B cell (primary cell): Measurements from ENCODE around the gene DAZAP1. TPM values are rescaled to one million over a fixed set of nuclear protein-coding genes. Genes with fewer than 3 reads are reported as not detected.

ENCODE experiments used
- ATAC-seq: fragments of 200-7000 bp; cut with Tn5 transposase; one replicate; pipeline ENCODE4 v1.10.0; 2021; ENCODE audit warnings: low read depth, mild to moderate bottlenecking, moderate number of reproducible peaks, moderate library complexity
- CTCF ChIA-PET: fragments of 350-600 bp; sonication (Branson Sonifier 250); formaldehyde crosslinking; loops from one replicate; lab custom pipeline; 2021; ENCODE audit warnings: antibody characterized with exemption, inconsistent platforms; lab: Charles Lee
- POLR2A ChIA-PET: fragments of 350-600 bp; sonication (Branson Sonifier 250); formaldehyde crosslinking; loops from one replicate; lab custom pipeline; 2021; ENCODE audit warnings: antibody characterized with exemption; lab: Charles Lee
- DNase-seq: peaks from one replicate; pipeline ENCODE4 v3.0.0; 2013
- H2AFZ ChIP-seq: 2 replicates; pipeline ENCODE4 v1.6.1; 2012; ENCODE audit warnings: mild to moderate bottlenecking, low read depth, low read length; ENCODE audit not compliant: insufficient read depth, poor library complexity, severe bottlenecking
- H3K27ac ChIP-seq, 2 donors: 1 replicate in 1 of 2; 2 replicates in 1 of 2; pipeline ENCODE4 v1.5.1; 2012 to 2013; ENCODE audit warnings: low read length in 2 of 2, mild to moderate bottlenecking in 2 of 2, moderate library complexity in 1 of 2
- H3K27me3 ChIP-seq, 4 experiments: fragments of 200-600 bp in 1 of 4; sonication (generic) in 1 of 4; replicated peaks in 1 of 4; 1 replicate in 2 of 4; 2 replicates in 2 of 4; pipeline versions ENCODE4 v1.6.1 to v1.7.0; 2013 to 2016; ENCODE audit warnings: low read length in 3 of 4, mild to moderate bottlenecking in 2 of 4, mixed read lengths in 1 of 4, moderate library complexity in 1 of 4; ENCODE audit not compliant: insufficient read depth in 4 of 4, control insufficient read depth in 3 of 4; ENCODE audit errors: control extremely low read depth in 1 of 4
- H3K36me3 ChIP-seq, 2 experiments: replicated peaks in 1 of 2; 1 replicate in 1 of 2; 2 replicates in 1 of 2; pipeline versions ENCODE4 v1.6.1 to v1.7.1; 2013; ENCODE audit warnings: low read length in 1 of 2; ENCODE audit not compliant: insufficient read depth in 2 of 2, control insufficient read depth in 1 of 2; ENCODE audit errors: control extremely low read depth in 1 of 2, extremely low read depth in 1 of 2
- H3K4me1 ChIP-seq, 2 donors: fragments of 200-600 bp in 1 of 2; sonication (generic) in 1 of 2; 1 replicate in 1 of 2; 2 replicates in 1 of 2; pipeline versions ENCODE4 v1.5.1 to v1.6.1; 2013 to 2017; ENCODE audit warnings: low read length in 2 of 2; ENCODE audit not compliant: control insufficient read depth in 2 of 2, insufficient read depth in 2 of 2
- H3K4me2 ChIP-seq: replicated peaks from 2 replicates; pipeline ENCODE3; 2012; ENCODE audit warnings: mild to moderate bottlenecking, low read depth, low read length; ENCODE audit not compliant: poor library complexity, severe bottlenecking
- H3K4me3 ChIP-seq, 5 experiments: fragments of 200-600 bp in 1 of 5; sonication (generic) in 1 of 5; 1 replicate in 3 of 5; 2 replicates in 2 of 5; pipeline versions ENCODE4 v1.5.1 to v1.7.0; 2011 to 2016; ENCODE audit warnings: low read length in 4 of 5, mild to moderate bottlenecking in 4 of 5, low read depth in 2 of 5, control low read depth in 1 of 5, moderate library complexity in 1 of 5; ENCODE audit not compliant: insufficient read depth in 1 of 5; ENCODE audit errors: control extremely low read depth in 1 of 5, extremely low read depth in 1 of 5
- H3K79me2 ChIP-seq: fragments of 200-600 bp; sonication (generic); one replicate; pipeline ENCODE4 v1.6.0; 2016; ENCODE audit warnings: low read length; ENCODE audit not compliant: control insufficient read depth, insufficient read depth
- H3K9ac ChIP-seq: fragments of 200-600 bp; sonication (generic); 2 replicates; pipeline ENCODE4 v1.6.1; 2017; ENCODE audit warnings: mild to moderate bottlenecking, low read length, moderate library complexity
- H3K9me3 ChIP-seq, 3 donors: one replicate each; pipeline versions ENCODE4 v1.6.1 to v1.7.1; 2013; ENCODE audit warnings: low read length in 2 of 3; ENCODE audit not compliant: control insufficient read depth in 2 of 3, insufficient read depth in 1 of 3; ENCODE audit errors: control extremely low read depth in 1 of 3
- H4K20me1 ChIP-seq: 2 replicates; pipeline ENCODE4 v1.6.0; 2012; ENCODE audit warnings: mild to moderate bottlenecking, low read length; ENCODE audit not compliant: insufficient read depth, control insufficient read depth, poor library complexity, severe bottlenecking
- H3K27ac Mint-ChIP-seq: one replicate; pipeline ENCODE4 v1.8.0; 2021; ENCODE audit warnings: mixed read lengths
- H3K27me3 Mint-ChIP-seq: one replicate; pipeline ENCODE4 v1.8.0; 2021; ENCODE audit warnings: mixed read lengths
- H3K4me1 Mint-ChIP-seq: one replicate; pipeline ENCODE4 v1.8.0; 2021; ENCODE audit warnings: mixed read lengths
- H3K4me3 Mint-ChIP-seq: one replicate; pipeline ENCODE4 v1.8.0; 2021; ENCODE audit warnings: mixed read lengths
- H3K9me3 Mint-ChIP-seq: one replicate; pipeline ENCODE4 v1.8.0; 2022; ENCODE audit warnings: mixed read lengths; ENCODE audit not compliant: insufficient read depth
- CTCF ChIP-seq: fragments of 200-600 bp; IDR thresholded peaks from one replicate; pipeline ENCODE4 v1.8.0; 2022; ENCODE audit warnings: antibody characterized with exemption, mild to moderate bottlenecking
- EZH2 ChIP-seq: IDR thresholded peaks from 2 replicates; pipeline ENCODE4 v1.6.1; 2012; ENCODE audit warnings: borderline replicate concordance, low read depth, mild to moderate bottlenecking, moderate library complexity, low read length; ENCODE audit not compliant: insufficient read depth, poor library complexity, severe bottlenecking
- WGBS: methylation state at CpG from one replicate; pipeline ENCODE4 v1.1.5; 2013; ENCODE audit warnings: missing lambda C conversion rate; ENCODE audit not compliant: insufficient coverage; 5-methylcytosine and 5-hydroxymethylcytosine counted together
- intact Hi-C: fragments of 100-400 bp; cut with micrococcal nuclease; formaldehyde crosslinking; loops from one replicate; pipeline ENCODE4 v1.10.0; 2022
- polyA plus RNA-seq: library from polyadenylated mRNA; depleted of rRNA; stranded (reverse); fragments of >200 nt; gene quantifications from 2 replicates; pipeline ENCODE4 v1.2.3, GENCODE V29; 2012
- total RNA-seq, 2 donors: library from RNA; stranded (reverse); fragments of 120-200 nt in 1 of 2; gene quantifications; 1 replicate in 1 of 2; 2 replicates in 1 of 2; pipeline versions ENCODE4 v1.2.3 to v1.2.4, GENCODE V29; 2013 to 2022

DAZAP1 gene
- total and polyA plus RNA-seq, 2 donors (not counting 1 experiment from before 2014, with no cell fraction given): 54.8 to 125 TPM

GRCh38 chr19:1468274-1468820 lies 61.0 kb downstream of the DAZAP1 start:
- 8% methylated on average over 47 of the region's 49 CpGs for WGBS
- POLR2A ChIA-PET: interaction anchor here (1.2 to 1.4 kb wide), 2 partner anchors 21 to 24 kb away, joined by 3 to 4 read pairs; no protein-coding TSS in a partner anchor
- DNase-seq (no peak), ATAC-seq (no peak)
- Mint-ChIP-seq H3K9me3 (no peaks in the 10 kb centered on the region), H3K27me3 (peaks cover 3% of the 10 kb centered on the region), H3K4me3 (peak overlapping the region; percentile 69), H3K4me1 (peaks cover 20% of the 10 kb centered on the region), H3K27ac (no peak overlapping the region)
- TF ChIP-seq CTCF (no peak), EZH2 (no peak)
- H3K27ac ChIP-seq: no peak overlapping the region
- H3K4me2 ChIP-seq: peak overlapping the region; percentile 98
- peaks cover 14% of the 10 kb centered on the region for H3K79me2 ChIP-seq
- peaks cover 0 to 9% (median 0%) of the 10 kb centered on the region in 3 donors for H3K9me3 ChIP-seq
- H2AFZ ChIP-seq: no peak overlapping the region
- intact Hi-C loops: no loop called here
- CTCF ChIA-PET: interaction anchor here (0.8 to 2.3 kb wide), 3 partner anchors 13 to 202 kb away, joined by 3 to 11 read pairs (median 3); no protein-coding TSS in a partner anchor
- H3K36me3 ChIP-seq: no peaks in the 10 kb centered on the region
- peaks cover 0 to 65% (median 18%) of the 10 kb centered on the region in 4 experiments for H3K27me3 ChIP-seq
- H3K9ac ChIP-seq: peak overlapping the region; percentile 37
- peak overlapping the region in 3 of 5 experiments; percentile 20 to 29 (median 28) for H3K4me3 ChIP-seq
- H4K20me1 ChIP-seq: peaks cover 78% of the 10 kb centered on the region
- peaks cover 55 to 68% of the 10 kb centered on the region in 2 donors for H3K4me1 ChIP-seq

GRCh38 chr19:1468821-1469254 lies 61.5 kb downstream of the DAZAP1 start:
- H3K27me3 ChIP-seq: peaks cover 0 to 65% (median 18%) of the 10 kb centered on the region in 4 experiments
- POLR2A ChIA-PET: interaction anchor here (1.2 to 1.4 kb wide), 2 partner anchors 21 to 24 kb away, joined by 3 to 4 read pairs; no protein-coding TSS in a partner anchor

More at GRCh38 chr19:1468821-1469254, 61.5 kb downstream of the DAZAP1 start:
- Histone ChIP-seq H3K4me3 (peak overlapping the region in 3 of 5 experiments; percentile 20 to 29 (median 28)), H3K79me2 (peaks cover 15% of the 10 kb centered on the region), H2AFZ (no peak overlapping the region), H3K9ac (peak overlapping the region; percentile 37), H3K4me1 (peaks cover 55 to 68% of the 10 kb centered on the region in 2 donors), H3K9me3 (peaks cover 0 to 9% (median 0%) of the 10 kb centered on the region in 3 donors), H3K36me3 (no peaks in the 10 kb centered on the region), H3K4me2 (peak overlapping the region; percentile 98), H4K20me1 (peaks cover 83% of the 10 kb centered on the region), H3K27ac (no peak overlapping the region)
- intact Hi-C loops: no loop called here
- H3K4me3 Mint-ChIP-seq: peak overlapping the region; percentile 23
- peaks cover 20% of the 10 kb centered on the region for H3K4me1 Mint-ChIP-seq
- WGBS: 3% methylated on average over 47 of the region's 47 CpGs
- H3K27ac Mint-ChIP-seq: no peak overlapping the region
- CTCF ChIA-PET: interaction anchor here (0.8 to 2.3 kb wide), 3 partner anchors 14 to 202 kb away, joined by 3 to 11 read pairs (median 3); no protein-coding TSS in a partner anchor
- DNase-seq: peak; percentile 67
- peak; percentile 77 for TF ChIP-seq EZH2
- no peak for TF ChIP-seq CTCF
- H3K9me3 Mint-ChIP-seq: no peaks in the 10 kb centered on the region
- peaks cover 3% of the 10 kb centered on the region for H3K27me3 Mint-ChIP-seq
- ATAC-seq: peak; percentile 8
